Astrocyte of the spinal cord (primary cell): ENCODE results near the gene CDCA5.

Experiments used
- DNase-seq: peaks from one replicate; pipeline ENCODE4 v3.0.0; 2011; ENCODE audit warnings: low read depth, low spot score
- H3K4me3 ChIP-seq: 2 replicates; pipeline ENCODE4 v1.5.1; 2011; ENCODE audit warnings: low read depth, mild to moderate bottlenecking, low read length, moderate library complexity
- in situ Hi-C: cut with HindIII; loops from 2 replicates; pipeline ENCODE4 v1.10.0; 2017; ENCODE audit warnings: low sequenced_read_pairs
- TF ChIP-seq, protein P1 (sequence below): IDR thresholded peaks from 2 replicates; pipeline ENCODE4 v1.5.1; 2012; ENCODE audit warnings: low read depth, mild to moderate bottlenecking, low read length, inconsistent platforms

Gene CDCA5

DNA sequence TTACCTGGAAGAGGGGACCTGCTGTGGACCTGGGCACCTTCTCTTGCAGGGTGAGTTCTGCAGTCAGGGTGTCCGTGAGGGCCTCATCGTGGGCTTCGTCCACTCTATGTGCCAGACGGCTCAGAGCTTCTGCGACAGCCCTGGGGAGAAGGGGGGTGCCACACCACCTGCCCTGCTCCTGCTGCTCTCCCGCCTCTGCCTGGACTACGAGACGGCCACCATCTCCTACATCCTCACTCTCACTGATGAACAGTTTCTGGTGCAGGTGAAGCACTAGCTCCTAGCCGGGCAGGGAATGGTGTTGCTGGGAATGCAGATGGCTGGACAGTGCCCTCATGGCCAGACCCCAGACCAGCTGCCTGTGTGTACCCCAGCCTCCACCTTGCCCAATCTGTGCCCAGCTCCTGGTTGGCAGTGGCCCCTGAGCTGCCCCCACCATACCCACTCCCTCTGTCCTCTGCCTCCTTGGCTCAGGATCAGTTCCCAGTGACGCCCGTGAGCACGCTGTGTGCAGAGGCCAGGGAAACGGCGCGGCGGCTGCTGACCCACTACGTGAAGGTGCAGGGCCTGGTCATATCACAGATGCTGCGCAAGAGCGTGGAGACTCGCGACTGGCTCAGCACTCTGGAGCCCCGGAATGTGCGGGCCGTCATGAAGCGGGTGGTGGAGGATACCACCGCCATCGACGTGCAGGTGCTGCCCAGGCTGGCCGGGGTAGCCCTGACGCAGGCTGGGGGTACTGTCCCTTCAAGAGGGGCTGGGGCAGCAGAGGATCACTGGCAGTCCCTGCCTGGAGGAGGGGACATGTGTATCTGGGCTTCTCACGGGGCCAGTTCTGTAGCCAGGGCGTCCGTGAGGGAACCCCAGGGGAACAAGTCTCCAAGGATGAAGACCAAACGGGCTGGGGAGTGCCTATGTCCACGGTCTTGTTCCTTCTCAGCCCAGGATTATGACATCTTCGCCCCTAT lies 25.7 kb upstream of the CDCA5 start:
- in situ Hi-C loops = no loop called here
- H3K4me3 ChIP-seq = no peak overlapping the region
- no peak for DNase-seq
- TF ChIP-seq, protein P1, sequence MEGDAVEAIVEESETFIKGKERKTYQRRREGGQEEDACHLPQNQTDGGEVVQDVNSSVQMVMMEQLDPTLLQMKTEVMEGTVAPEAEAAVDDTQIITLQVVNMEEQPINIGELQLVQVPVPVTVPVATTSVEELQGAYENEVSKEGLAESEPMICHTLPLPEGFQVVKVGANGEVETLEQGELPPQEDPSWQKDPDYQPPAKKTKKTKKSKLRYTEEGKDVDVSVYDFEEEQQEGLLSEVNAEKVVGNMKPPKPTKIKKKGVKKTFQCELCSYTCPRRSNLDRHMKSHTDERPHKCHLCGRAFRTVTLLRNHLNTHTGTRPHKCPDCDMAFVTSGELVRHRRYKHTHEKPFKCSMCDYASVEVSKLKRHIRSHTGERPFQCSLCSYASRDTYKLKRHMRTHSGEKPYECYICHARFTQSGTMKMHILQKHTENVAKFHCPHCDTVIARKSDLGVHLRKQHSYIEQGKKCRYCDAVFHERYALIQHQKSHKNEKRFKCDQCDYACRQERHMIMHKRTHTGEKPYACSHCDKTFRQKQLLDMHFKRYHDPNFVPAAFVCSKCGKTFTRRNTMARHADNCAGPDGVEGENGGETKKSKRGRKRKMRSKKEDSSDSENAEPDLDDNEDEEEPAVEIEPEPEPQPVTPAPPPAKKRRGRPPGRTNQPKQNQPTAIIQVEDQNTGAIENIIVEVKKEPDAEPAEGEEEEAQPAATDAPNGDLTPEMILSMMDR = no peak

DNA sequence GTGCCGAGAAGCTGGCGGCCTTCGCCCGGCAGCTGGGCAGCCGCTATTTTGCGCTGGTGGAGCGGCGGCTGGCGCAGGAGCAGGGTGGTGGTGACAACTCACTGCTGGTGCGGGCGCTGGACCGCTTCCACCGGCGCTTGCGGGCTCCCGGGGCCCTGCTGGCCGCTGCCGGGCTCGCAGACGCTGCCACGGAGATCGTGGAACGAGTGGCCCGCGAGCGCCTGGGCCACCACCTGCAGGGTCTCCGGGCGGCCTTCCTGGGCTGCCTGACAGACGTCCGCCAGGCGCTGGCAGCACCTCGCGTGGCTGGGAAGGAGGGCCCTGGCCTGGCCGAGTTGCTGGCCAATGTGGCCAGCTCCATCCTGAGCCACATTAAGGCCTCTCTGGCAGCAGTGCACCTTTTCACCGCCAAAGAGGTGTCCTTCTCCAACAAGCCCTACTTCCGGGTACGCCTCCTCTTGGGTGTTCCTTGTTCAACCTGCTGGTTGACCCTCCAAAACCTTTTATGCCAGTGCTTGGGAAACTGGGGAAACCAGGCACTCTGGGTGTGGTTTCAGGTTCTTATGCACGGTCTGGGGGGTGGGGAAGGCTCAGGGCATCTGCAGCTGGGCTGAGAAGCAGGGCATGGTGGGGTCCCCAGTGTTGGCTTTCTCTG lies 24.8 kb upstream of the CDCA5 start:
- H3K4me3 ChIP-seq = no peak overlapping the region
- in situ Hi-C loops = no loop called here
- TF ChIP-seq, protein P1 = no peak
- no peak for DNase-seq

DNA sequence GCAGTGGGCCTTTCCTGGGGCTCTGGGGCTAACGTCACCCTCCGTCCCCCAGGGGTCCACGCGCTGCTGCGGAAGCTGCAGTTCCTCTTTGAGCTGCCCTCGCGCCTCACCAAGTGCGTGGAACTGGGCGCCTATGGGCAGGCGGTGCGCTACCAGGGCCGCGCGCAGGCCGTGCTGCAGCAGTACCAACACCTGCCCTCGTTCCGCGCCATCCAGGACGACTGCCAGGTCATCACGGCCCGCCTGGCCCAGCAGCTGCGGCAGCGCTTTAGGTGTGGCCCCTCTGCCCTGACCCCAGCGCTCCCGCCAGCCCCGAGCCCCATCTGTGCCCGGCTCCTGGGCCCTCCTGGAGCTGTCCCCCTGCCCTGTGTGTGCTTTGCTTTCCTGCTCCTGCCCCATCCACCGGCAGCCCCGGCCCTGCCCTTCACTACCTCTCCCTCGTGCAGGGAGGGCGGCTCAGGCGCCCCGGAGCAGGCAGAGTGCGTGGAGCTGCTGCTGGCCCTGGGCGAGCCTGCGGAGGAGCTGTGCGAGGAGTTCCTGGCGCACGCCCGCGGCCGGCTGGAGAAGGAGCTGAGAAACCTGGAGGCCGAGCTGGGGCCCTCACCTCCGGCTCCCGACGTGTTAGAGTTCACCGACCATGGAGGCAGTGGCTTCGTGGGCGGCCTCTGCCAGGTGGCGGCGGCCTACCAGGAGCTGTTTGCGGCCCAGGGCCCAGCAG lies 24.1 kb upstream of the CDCA5 start:
- DNase-seq = no peak
- in situ Hi-C loops = no loop called here
- no peak overlapping the region for H3K4me3 ChIP-seq
- TF ChIP-seq, protein P1 = no peak

DNA sequence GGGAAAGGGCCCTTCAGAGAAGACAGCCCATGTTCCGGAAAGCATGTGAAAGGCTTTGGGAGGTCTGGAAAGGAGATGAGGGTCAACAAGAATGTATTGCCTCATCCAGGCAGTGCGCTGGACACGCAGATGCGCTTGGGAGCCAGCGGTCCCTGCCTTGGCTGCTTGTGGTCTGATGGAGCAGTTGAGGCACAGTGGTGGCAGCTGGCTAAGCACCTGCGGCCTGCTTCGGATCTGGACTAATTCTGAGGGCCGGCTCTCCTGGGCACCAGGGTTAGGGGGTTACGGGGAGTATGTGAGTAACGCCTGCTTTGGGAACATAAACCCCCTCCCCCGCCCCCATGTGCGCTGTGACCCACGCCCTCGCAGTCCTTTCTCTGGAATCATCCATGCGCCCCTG lies 23.2 kb upstream of the CDCA5 start:
- in situ Hi-C loops = no loop called here
- no peak overlapping the region for H3K4me3 ChIP-seq
- DNase-seq = no peak
- TF ChIP-seq, protein P1 = no peak

DNA sequence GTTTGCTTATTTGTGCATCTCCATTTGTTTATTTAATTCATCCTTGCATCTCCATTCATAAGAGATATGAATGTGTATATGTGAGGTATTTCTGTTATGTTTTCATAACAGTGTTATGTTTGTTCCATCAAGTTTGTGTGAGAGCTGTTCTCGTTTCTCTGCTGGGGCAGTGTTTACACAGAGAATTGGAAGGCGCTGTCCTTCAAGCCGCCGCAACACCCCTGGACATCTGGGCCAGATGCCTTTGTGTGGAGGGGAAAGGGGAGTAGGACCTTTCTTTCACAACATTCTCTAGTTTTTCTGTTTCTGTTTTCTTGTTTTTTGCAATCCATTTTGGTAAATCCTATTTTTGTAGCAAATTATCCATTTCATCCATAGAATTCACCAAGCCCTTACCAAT lies 20.8 kb upstream of the CDCA5 start:
- DNase-seq = no peak
- in situ Hi-C loops = no loop called here
- H3K4me3 ChIP-seq = no peak overlapping the region
- TF ChIP-seq, protein P1 = no peak

DNA sequence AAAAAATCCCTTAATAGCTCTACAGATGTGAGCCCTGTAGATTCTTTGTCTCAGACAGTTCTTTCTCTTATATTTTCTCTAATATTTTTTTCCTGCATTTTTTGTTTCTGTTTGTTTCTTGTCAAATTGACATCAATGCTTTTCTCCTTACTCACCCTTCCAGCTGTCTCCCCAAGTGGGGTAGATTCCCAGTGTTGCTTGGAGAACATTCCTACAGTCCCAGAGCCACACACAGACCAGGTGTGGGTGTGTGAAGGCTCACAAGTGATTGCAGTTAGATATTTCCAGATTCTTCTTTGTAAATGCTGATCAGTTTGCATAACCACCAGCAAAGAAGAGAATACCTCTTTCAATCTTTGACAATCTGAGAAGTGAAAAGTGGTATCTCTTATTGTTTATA lies 19.6 kb upstream of the CDCA5 start:
- DNase-seq = no peak

More for the DNA sequence above, 19.6 kb upstream of the CDCA5 start:
- no peak overlapping the region for H3K4me3 ChIP-seq
- in situ Hi-C loops = no loop called here
- TF ChIP-seq, protein P1 = no peak
